ENCODE data around the gene C6orf52. TPM values are rescaled to one million over a fixed set of nuclear protein-coding genes. Genes with fewer than 3 reads are reported as not detected.
"Not testable (repeated sequence)": the region's sequence is repeated elsewhere in the genome, so short reads cannot be mapped to it uniquely, and the experiment has no call there.

C6orf52 gene
- total RNA-seq, 1 experiment from 2014 or later = 3.9 TPM

DNA sequence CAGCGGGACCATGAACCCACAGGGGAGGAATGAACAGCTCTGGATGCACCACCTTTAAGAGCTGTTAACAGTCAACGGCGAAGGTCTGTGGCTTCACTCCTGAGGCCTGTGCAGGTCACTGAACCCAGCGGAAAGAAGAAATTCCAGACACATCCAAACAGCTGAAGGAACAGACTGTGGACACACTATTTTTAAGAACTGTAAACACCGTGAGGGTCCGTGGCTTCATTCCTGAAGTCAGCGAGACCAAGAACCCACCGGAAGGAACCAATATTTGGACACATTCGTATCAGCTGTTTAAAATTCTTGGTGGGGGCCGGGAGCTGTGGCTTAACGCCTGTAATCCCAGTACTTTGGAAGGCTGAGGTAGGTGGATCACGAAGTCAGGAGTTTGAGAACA, 47.8 kb upstream of the C6orf52 start:
- H3K79me2 ChIP-seq (ENCODE audit: insufficient read depth, low read length) = no peaks in the 10 kb centered on the region
- no peaks in the 10 kb centered on the region for H3K27me3 ChIP-seq (ENCODE audit: insufficient read depth, low read length)
- no peak for DNase-seq (ENCODE audit: low read depth, low spot score)
- no peaks in the 10 kb centered on the region for H3K36me3 ChIP-seq (ENCODE audit: control insufficient read depth in 1 of 2, insufficient read depth in 2 of 2, low read length in 2 of 2)
- ChIA-PET CTCF (no interaction called here), POLR2A (interaction anchor here (0.8 kb wide), 1 partner anchor 19 kb away, joined by 3 read pairs; the partner anchor contains the start of gene TMEM14C), RAD21 (ENCODE audit: low non-redundant PET in 1 of 2, low total read pairs in 2 of 2, uncharacterized antibody in 2 of 2, unreplicated experiment in 2 of 2) (no interaction called here)
- no peak overlapping the region for H2AFZ ChIP-seq (ENCODE audit: low read depth, low read length, poor library complexity, severe bottlenecking)
- no TSS peak for BruUV-seq (replicated peaks)
- no peak overlapping the region for H3K27ac ChIP-seq (ENCODE audit: low read depth, low read length)
- no peaks in the 10 kb centered on the region for H3K9me2 ChIP-seq (ENCODE audit: insufficient read depth)
- H3K9ac ChIP-seq (ENCODE audit: low read length) = no peak overlapping the region
- H3K9me3 ChIP-seq (ENCODE audit: control insufficient read depth in 1 of 2, insufficient read depth in 1 of 2, low read depth in 1 of 2, low read length in 2 of 2) = no peaks in the 10 kb centered on the region
- TF ChIP-seq SP1 (IDR thresholded peaks at IDR 0.05; ENCODE audit: low read depth) = no peak
- TF ChIP-seq FOSL1 (IDR thresholded peaks at IDR 0.05; ENCODE audit: low read depth) = no peak
- TF ChIP-seq ZNF274 (IDR thresholded peaks at IDR 0.05; ENCODE audit: low read depth, low read length) = no peak
- TF ChIP-seq ZBTB33 (IDR thresholded peaks at IDR 0.05; ENCODE audit: extremely low read depth, insufficient replicate concordance, low read length) = no peak
- no peak for TF ChIP-seq CEBPB (IDR thresholded peaks at IDR 0.05; ENCODE audit: low read depth)
- H4K20me1 ChIP-seq (ENCODE audit: insufficient read depth) = no peaks in the 10 kb centered on the region
- peaks cover 0 to 7% of the 10 kb centered on the region in 2 experiments; a peak in 2 of 4 replicates for H3K4me1 ChIP-seq (ENCODE audit: control insufficient read depth in 1 of 2, insufficient read depth in 2 of 2, low read length in 2 of 2)
- intact Hi-C loops (cut with micrococcal nuclease) = no loop called here
- no peak overlapping the region for H3K4me3 ChIP-seq (replicated peaks in 1 of 2; ENCODE audit: low read depth in 1 of 2, low read length in 2 of 2)
- ATAC-seq = no peak
- no peak overlapping the region for H3K4me2 ChIP-seq (ENCODE audit: low read length)

- not testable (repeated sequence) for BruUV-seq (replicated peaks)
- POLR2A ChIA-PET = interaction anchor here (0.6 kb wide), 1 partner anchor 47 kb away, joined by 4 read pairs; the partner anchor contains the start of gene PAK1IP1
Observed at GRCh38 chr6:10741643-10742042, 47.2 kb upstream of the C6orf52 start.

More at GRCh38 chr6:10741643-10742042, 47.2 kb upstream of the C6orf52 start:
- H3K9me3 ChIP-seq (ENCODE audit: control insufficient read depth in 1 of 2, insufficient read depth in 1 of 2, low read depth in 1 of 2, low read length in 2 of 2); RAD21 ChIA-PET (ENCODE audit: low non-redundant PET in 1 of 2, low total read pairs in 2 of 2, uncharacterized antibody in 2 of 2, unreplicated experiment in 2 of 2); H3K9ac ChIP-seq (ENCODE audit: low read length); H4K20me1 ChIP-seq (ENCODE audit: insufficient read depth); H3K4me2 ChIP-seq (ENCODE audit: low read length); H3K27ac ChIP-seq (ENCODE audit: low read depth, low read length); H3K9me2 ChIP-seq (ENCODE audit: insufficient read depth); ATAC-seq; CTCF ChIA-PET; H3K36me3 ChIP-seq (ENCODE audit: control insufficient read depth in 1 of 2, insufficient read depth in 2 of 2, low read length in 2 of 2); H3K27me3 ChIP-seq (ENCODE audit: insufficient read depth, low read length); H3K4me1 ChIP-seq (ENCODE audit: control insufficient read depth in 1 of 2, insufficient read depth in 2 of 2, low read length in 2 of 2); DNase-seq (ENCODE audit: low read depth, low spot score); H2AFZ ChIP-seq (ENCODE audit: low read depth, low read length, poor library complexity, severe bottlenecking); intact Hi-C loops (cut with micrococcal nuclease); H3K4me3 ChIP-seq (replicated peaks in 1 of 2; ENCODE audit: low read depth in 1 of 2, low read length in 2 of 2); H3K79me2 ChIP-seq (ENCODE audit: insufficient read depth, low read length): not testable (repeated sequence)

Data from HCT116 (cell line).